Calu3 (cell line): ENCODE measurements around the gene DCST2. TPM values are rescaled to one million over a fixed set of nuclear protein-coding genes. Genes with fewer than 3 reads are reported as not detected.

Source experiments
- BruUV-seq: library from RNA; stranded (reverse); fragments of 400-500 nt; replicated peaks from 2 replicates; lab custom pipeline; 2021; lab: Mats Ljungman, UMichigan
- CTCF ChIA-PET: fragments of 300-600 bp; sonication (Branson Sonifier 250); formaldehyde crosslinking; loops from one replicate; lab custom pipeline; 2022; ENCODE audit warnings: antibody characterized with exemption; lab: Charles Lee
- DNase-seq: peaks from one replicate; pipeline ENCODE4 v3.0.0; 2022
- H3K27ac Mint-ChIP-seq: one replicate; pipeline ENCODE4 v1.8.0; 2022; ENCODE audit warnings: mixed read lengths; ENCODE audit not compliant: unreplicated experiment
- H3K27me3 Mint-ChIP-seq: one replicate; pipeline ENCODE4 v1.8.0; 2022; ENCODE audit warnings: mixed read lengths; ENCODE audit not compliant: unreplicated experiment
- H3K36me3 Mint-ChIP-seq: one replicate; pipeline ENCODE4 v1.8.0; 2022; ENCODE audit warnings: mild to moderate bottlenecking, moderate library complexity, mixed read lengths; ENCODE audit not compliant: insufficient read depth, unreplicated experiment
- H3K4me1 Mint-ChIP-seq: one replicate; pipeline ENCODE4 v1.8.0; 2022; ENCODE audit warnings: mild to moderate bottlenecking, low read depth, mixed read lengths; ENCODE audit not compliant: unreplicated experiment
- H3K4me3 Mint-ChIP-seq: one replicate; pipeline ENCODE4 v1.8.0; 2022; ENCODE audit warnings: mild to moderate bottlenecking, low read depth, moderate library complexity, mixed read lengths; ENCODE audit not compliant: unreplicated experiment
- H3K9me3 Mint-ChIP-seq: one replicate; pipeline ENCODE4 v1.8.0; 2022; ENCODE audit warnings: low read depth, mixed read lengths; ENCODE audit not compliant: unreplicated experiment
- intact Hi-C: fragments of 100-400 bp; cut with micrococcal nuclease; formaldehyde crosslinking; loops from one replicate; pipeline ENCODE4 v1.10.0; 2022; ENCODE audit not compliant: unreplicated experiment
- total RNA-seq: library from RNA; stranded (reverse); gene quantifications from 2 replicates; pipeline ENCODE4 v1.2.3, GENCODE V29; 2022
- TF ChIP-seq, protein P1 (sequence below): fragments of 200-600 bp; IDR thresholded peaks from one replicate; pipeline ENCODE4 v1.8.0; 2022; ENCODE audit warnings: antibody characterized with exemption; ENCODE audit not compliant: unreplicated experiment

Gene DCST2
- total RNA-seq, 1 experiment from 2014 or later = 1.4 TPM

DNA sequence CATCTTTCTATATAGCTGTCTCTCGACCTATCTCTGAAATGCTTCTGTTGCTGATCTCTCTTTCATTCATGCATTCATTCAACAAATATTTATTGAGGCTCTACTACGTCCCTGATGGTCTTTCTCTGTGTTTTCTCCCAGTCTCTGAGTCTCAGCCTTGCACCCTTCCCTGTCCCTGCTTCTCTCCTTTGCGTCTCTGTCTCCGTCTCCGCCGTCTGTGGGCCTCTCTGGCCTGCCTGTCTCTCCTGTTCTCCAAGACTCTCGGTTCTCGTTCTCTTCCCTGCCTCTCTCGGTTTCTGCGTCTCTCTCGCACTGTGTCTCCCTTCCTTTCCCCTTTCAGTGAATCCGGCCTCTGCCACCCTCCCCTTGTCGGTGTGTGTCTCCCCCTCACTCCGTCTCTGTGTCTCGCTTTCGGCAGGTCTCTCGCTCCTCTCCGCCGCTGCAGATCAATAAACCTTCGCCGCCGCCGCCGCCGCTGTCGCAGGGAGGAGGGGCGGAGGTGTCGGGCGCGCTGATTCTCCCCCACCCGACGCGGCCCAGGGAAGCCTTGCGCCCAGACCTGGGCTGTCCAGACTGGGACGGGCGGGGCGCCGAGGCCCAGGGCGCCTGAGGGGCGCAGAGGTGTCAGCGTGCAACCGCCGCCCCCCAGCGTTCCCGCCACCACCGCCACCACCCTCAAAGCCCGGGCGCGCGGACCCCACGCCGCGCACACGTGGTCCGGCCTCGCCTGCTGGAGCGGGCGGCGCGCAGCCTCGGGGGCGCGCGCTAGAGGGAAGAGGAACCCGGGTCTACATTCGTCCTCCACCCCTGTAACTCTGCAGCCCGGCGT, 48.1 kb upstream of the DCST2 start:
- intact Hi-C loops = loop anchor here (5.0 kb wide), 1 partner anchor 34 kb away; no protein-coding TSS in a partner anchor
- Mint-ChIP-seq H3K4me3 (peak overlapping the region; percentile 55), H3K4me1 (peaks cover 64% of the 10 kb centered on the region), H3K9me3 (no peaks in the 10 kb centered on the region), H3K27me3 (peaks cover 64% of the 10 kb centered on the region), H3K27ac (peak overlapping the region; percentile 5), H3K36me3 (peaks cover 46% of the 10 kb centered on the region)
- no TSS peak for BruUV-seq
- TF ChIP-seq, protein P1, sequence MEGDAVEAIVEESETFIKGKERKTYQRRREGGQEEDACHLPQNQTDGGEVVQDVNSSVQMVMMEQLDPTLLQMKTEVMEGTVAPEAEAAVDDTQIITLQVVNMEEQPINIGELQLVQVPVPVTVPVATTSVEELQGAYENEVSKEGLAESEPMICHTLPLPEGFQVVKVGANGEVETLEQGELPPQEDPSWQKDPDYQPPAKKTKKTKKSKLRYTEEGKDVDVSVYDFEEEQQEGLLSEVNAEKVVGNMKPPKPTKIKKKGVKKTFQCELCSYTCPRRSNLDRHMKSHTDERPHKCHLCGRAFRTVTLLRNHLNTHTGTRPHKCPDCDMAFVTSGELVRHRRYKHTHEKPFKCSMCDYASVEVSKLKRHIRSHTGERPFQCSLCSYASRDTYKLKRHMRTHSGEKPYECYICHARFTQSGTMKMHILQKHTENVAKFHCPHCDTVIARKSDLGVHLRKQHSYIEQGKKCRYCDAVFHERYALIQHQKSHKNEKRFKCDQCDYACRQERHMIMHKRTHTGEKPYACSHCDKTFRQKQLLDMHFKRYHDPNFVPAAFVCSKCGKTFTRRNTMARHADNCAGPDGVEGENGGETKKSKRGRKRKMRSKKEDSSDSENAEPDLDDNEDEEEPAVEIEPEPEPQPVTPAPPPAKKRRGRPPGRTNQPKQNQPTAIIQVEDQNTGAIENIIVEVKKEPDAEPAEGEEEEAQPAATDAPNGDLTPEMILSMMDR = no peak
- no peak for DNase-seq
- CTCF ChIA-PET = interaction anchor here (0.9 to 1.6 kb wide), 2 partner anchors 11 to 21 kb away, joined by 5 to 6 read pairs; no protein-coding TSS in a partner anchor

DNA sequence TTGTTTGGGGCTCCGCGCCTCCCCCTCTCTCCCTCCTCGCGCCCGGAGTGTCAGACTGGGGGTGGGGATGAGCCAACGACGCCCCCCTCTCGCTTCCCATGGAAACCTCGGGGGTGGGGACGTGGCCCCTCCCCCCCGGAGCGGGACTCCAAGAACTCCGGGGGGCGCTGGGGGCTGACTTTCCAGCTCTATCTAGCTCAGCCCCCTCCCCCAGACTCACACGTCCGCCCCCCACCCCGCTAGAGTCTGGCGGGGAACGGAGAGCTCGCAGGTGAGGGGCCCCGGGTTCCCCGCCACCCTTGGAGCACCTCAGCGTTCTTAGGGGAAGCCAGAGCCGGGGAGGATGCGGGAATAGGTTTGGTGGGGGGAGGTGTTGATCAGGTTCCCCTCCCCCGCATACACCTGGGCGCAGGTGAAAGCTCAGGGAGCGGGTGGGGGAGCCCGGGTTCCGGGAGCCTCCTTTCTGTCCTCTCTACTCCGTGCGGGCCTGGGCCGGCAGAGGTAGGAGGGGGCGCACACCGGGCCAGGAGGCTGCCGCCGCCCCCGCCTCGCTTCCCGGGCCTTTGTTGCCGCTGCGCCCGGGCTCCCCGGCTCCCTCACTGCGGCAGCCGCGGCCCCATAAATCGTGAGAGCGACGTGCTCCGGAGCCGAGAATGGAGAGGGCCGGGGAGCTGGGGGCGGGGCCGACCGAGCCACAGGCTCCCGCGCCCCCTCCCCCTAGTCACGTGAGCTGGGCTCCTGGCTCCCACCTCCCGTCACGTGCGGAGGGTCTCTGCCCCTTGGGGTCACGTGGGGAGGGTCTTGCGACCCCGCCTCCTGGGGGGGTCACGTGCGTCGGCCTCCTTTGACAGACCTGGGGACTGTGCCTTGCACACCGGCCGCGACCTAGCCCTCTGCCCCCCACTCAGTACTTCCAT, 47.0 kb upstream of the DCST2 start:
- no peak for DNase-seq
- peaks cover 44% of the 10 kb centered on the region for H3K36me3 Mint-ChIP-seq
- peaks cover 62% of the 10 kb centered on the region for H3K4me1 Mint-ChIP-seq
- CTCF ChIA-PET = interaction anchor here (0.8 to 1.6 kb wide), 3 partner anchors 10 to 112 kb away, joined by 4 to 6 read pairs (median 5); no protein-coding TSS in a partner anchor
- BruUV-seq = no TSS peak
- no peak overlapping the region for H3K27ac Mint-ChIP-seq
- H3K27me3 Mint-ChIP-seq = peaks cover 70% of the 10 kb centered on the region
- intact Hi-C loops = loop anchor here (5.0 kb wide), 1 partner anchor 33 kb away; no protein-coding TSS in a partner anchor
- no peaks in the 10 kb centered on the region for H3K9me3 Mint-ChIP-seq
- TF ChIP-seq, protein P1 = no peak
- peak overlapping the region; percentile 58 for H3K4me3 Mint-ChIP-seq

DNA sequence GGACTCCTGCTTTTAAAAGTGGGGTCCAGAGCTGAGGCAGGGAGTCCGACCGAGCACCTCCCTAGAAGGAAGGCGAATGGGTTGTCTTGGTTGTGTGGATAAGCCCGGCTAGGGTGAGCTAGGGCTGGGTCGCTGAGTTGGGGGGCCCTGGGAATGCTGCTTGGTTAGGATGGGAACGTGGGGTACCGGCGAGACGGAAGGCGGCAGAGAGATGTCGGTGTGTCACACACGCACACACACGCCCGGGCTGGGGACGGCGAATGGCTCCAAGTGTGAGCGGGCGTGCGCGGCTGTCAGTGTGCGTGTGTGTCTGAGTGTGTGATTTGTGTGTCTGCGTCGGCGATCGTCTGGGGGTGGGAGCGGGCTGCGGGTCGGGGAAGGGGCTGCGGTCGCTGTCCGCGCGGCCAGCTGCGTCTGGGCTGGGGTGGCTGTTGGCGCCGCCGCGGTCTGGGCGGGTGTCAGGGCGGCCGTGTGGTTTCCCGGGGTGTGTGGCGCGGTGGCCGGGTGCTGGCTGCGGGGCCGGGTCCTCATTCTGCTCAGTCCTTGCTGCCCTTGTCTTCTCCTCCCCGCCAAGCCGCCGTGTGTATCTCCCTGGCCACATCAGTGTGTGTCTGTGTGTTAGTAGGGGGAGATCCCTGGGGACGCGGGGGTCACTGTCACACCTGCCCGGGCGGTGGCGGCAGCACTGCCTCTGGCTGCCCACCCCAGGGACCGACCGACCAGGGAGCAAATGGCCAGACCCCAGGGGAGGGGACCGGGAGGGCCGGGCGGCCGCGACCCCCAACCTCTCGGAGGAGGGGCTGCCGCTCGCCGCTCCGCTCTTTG, 46.1 kb upstream of the DCST2 start:
- Mint-ChIP-seq H3K27me3 (peaks cover 79% of the 10 kb centered on the region), H3K4me3 (peak overlapping the region; percentile 58), H3K36me3 (peaks cover 35% of the 10 kb centered on the region), H3K9me3 (no peaks in the 10 kb centered on the region), H3K27ac (peak overlapping the region; percentile 16), H3K4me1 (peaks cover 55% of the 10 kb centered on the region)
- no peak for DNase-seq
- CTCF ChIA-PET = interaction anchor here (0.8 to 1.6 kb wide), 4 partner anchors 18 to 113 kb away, joined by 3 to 6 read pairs (median 4); partner anchors contain the start of gene DPM3
- TF ChIP-seq, protein P1 = no peak
- no TSS peak for BruUV-seq
- intact Hi-C loops = loop anchor here (5.0 kb wide), 1 partner anchor 32 kb away; no protein-coding TSS in a partner anchor
